Stromal cell of bone marrow (primary cell): ENCODE measurements around the gene DUSP1.
"Not testable (repeated sequence)": the region's sequence is repeated elsewhere in the genome, so short reads cannot be mapped to it uniquely, and the experiment has no call there.

Source experiments
- DNase-seq: peaks from one replicate; pipeline ENCODE4 v3.0.0-alpha.2; 2012; ENCODE audit warnings: low read depth

DUSP1 gene

GRCh38 chr5:172770675-172771438 is at the start of gene DUSP1:
Gene DUSP1 (minus strand): TSS chr5:172771195. CDS start chr5:172770952, 243 bp downstream.
- DNase-seq = peak; percentile 95

- DNase-seq = no peak
These were observed 49.2 kb upstream of the DUSP1 start for GRCh38 chr5:172820046-172820767.

GRCh38 chr5:172819569-172819968 is 48.6 kb upstream of the DUSP1 start:
- DNase-seq = no peak

- no peak for DNase-seq
These were observed 47.1 kb upstream of the DUSP1 start for GRCh38 chr5:172818081-172818480.

GRCh38 chr5:172817664-172818063 is 46.7 kb upstream of the DUSP1 start:
- DNase-seq = no peak

DNA sequence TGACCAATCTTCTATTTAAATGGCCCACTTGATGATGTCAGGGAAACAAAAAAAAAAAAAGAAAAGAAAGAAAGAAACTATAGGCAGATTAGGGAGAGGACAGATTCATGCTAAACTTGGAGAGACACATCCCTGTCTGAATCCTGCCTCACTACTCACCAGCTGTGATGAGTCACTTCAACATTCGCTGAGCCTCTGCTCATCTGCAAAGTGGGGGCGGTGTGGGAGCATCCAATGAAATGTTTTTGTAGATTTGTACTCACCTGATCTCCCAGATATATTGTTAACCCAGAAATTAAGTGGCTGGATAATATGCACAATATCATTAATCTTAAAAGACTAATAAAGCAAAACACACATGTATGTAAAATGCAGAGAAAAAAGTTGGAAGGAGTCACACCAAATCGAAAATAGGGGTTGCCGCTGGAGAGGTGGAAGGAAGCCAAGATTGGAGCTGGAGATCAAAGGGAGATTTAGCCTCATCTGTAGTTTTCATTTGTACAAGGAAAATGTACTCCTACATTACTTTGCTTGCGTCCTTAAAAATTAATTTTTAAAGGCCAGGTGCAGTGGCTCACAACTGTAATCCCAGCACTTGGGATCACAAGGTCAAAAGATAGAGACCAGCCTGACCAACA is 46.0 kb upstream of the DUSP1 start:
- DNase-seq = peak; percentile 67

- no peak for DNase-seq
These were observed 44.6 kb upstream of the DUSP1 start for GRCh38 chr5:172815631-172816030.

DNA sequence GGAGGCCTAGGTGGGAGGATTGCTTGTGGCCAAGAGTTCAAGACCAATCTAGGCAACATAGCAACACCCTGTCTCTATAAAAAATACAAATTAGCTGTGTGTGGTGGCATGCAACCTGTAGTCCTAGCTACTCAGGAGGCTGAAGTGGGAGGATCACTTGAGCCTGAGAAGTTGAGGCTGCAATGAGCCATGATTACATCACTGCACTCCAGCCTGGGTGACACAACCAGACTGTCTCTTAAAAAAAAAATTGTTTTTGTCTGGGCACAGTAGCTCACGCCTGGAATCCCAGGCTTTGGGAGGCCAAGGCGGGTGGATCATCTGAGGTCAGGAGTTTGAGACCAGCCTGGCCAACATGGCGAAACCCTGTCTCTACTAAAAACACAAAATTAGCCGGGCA is 40.0 kb upstream of the DUSP1 start:
- not testable (repeated sequence) for DNase-seq

DNA sequence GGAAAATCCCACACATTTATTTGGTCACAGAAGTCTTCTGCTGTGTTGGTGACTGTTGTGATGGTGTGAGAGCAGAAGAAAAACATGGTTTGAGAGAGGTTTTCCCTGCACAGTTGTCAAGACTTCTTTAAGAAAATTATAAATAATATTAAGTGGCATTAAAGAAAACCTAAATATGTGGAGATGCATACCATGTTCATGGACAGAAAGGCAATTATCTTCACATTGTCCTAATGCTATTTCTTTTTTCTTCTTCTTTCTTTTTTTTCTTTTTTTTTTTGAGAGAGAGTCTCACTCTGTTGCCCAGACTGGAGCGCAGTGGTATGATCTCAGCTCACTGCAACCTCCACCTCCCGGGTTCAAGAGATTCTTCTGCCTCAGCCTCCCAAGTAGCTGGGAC is 38.8 kb upstream of the DUSP1 start:
- DNase-seq = no peak

GRCh38 chr5:172807766-172808311 is 36.8 kb upstream of the DUSP1 start:
- DNase-seq = no peak

DNA sequence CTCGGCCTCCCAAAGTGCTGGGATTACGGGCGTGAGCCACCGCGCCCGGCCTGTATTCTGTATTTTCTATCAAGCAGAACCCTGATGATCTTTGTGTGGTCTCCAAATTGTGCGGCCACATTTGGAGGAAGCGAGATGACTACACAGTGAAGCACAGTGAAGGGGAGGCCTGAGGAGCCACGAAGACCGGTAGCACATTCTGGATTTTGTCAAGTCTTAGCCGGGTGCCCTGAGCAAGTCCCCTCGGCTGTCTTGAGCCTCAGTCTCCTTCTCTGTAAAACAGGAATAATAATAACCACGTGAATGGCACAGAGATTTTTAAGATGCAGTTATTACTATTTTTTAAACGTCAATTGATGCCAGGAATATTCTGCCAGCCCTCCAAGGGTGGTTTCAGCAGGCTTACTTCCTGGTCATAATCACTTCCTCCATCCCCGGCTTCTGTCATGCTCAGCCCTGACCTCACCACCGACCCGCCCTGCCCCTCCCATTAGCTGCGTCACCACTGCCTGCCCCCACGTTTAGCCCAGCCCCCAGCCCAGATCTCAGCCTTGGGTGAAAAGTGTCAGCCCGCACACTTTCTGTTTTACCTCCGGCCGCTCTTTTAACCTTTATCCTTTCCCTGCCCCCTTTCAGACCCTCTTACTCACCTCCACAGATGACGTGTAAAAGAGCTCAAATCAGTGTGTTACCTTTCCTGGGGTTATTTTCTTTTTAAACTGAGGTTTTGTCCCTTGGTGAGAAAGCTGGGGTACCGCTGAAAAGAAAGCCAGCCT is 36.1 kb upstream of the DUSP1 start:
- peak; percentile 80 for DNase-seq

DNA sequence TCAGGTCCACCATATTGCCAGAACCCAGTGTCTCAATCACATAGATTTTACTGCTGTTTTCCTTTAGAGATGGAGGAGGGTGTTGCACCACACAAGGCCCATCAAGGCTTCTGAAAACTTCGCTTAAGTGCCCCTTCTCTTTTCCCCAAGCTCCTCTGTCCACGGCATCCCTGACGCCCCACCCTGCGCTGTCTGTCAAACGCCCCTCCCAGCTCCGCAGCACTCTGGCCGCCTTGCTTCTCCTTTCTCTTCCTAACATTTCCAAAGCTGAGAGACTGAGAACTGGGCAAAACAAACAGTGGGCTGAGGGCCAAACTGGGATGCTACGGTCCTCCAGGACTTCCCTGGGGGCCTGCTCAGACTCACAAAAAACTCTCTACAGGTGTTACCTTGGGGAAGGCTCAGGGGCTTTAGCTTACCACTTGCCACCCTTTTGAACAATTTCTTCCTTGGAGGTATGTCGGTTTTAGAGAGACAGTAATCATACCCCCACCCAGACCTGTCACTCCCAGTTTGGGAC is 34.8 kb upstream of the DUSP1 start:
- no peak for DNase-seq

DNA sequence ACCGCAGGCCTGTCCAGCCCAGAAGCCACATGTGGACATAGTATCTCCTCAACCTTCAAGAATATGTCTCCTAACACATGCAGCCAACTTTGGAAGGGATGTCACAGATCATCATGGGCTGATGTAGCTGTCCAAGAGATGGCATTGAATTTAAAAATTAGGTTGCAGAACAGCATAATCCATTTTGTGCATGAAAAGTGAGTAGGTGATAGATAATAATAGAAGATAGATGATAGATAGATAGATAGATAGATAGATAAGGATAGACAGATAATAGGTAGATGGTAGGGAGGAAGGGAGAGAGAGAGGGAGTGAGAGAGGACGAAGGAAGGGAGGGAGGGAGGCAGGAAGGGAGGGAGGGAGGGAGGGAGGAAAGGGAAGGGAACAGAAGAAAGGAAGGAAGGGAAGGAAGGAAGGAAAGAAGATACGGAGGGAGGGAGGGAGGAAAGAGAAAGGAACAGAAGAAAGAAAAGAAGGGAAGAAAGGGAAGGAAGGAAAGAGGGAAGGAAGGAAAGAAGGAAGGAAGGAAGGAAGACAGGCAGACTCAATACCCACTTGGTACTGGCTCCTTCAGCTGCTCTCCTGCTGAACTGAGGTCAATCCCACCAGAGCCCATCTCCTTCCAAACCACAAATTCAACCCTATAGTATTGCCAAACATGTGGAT is 34.2 kb upstream of the DUSP1 start:
- no peak for DNase-seq

DNA sequence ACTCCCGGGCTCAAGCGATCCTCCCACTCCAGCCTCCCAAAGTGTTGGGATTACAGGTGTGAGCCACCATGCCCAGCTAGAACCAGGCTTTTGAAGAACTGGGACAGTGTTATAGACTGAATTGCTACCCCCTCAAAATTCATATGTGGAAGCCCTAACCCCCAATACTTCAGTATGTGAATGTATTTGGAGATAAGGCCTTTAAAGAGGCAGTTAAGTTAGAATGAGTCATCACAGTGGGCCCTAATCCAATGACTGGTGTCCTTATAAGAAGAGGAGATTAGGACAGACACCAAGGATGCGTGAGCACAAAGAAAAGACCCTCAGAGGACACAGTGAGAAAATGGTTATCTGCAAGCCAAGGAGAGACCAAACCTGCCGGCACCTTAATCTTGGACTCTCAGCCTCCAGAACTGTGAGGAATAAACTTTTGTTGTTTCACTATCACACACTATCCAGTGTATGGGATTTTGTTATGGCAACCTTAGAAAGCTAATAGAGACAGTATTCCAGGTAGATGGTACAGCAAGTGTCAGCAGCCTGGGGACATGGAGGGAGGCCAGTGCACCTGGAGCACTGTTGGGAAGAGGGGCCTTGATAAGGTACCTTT is 31.7 kb upstream of the DUSP1 start:
- no peak for DNase-seq

- DNase-seq = no peak
These were observed 31.1 kb upstream of the DUSP1 start for GRCh38 chr5:172802112-172802511.

GRCh38 chr5:172801179-172801671 is 30.2 kb upstream of the DUSP1 start:
- peak; percentile 86 for DNase-seq

DNA sequence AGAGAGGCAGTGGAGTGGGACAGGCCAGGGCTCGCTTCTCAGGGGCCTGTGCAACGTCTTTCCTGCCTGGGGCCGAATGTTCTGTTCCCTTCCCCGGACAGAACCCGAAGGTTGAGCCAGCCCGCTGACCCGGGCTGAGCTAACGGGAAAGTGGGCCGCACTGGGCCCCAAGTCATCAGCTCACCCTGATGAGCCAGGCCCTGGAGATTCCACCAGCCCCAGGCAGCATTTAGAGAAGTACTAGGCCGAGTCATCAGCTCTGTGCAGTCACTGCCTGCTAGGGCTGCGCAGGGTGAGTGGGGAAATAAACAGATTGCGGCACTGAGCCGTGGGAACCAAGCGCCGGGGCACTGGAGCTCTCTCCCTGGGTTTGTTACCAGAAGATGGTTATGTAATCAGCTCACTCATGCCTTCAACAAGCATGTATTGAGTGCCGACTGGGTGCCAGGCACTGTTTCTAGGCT is 29.1 kb upstream of the DUSP1 start:
- DNase-seq = peak; percentile 85

GRCh38 chr5:172799416-172799815 is 28.4 kb upstream of the DUSP1 start:
- no peak for DNase-seq

GRCh38 chr5:172798422-172799215 is 27.6 kb upstream of the DUSP1 start:
- peak; percentile 94 for DNase-seq
